GM21390 (cell line): ENCODE results near the gene YAE1.

Experiments
- ATAC-seq: cut with Tn5 transposase; IDR thresholded peaks from one replicate; pipeline ENCODE4 v1.9.1; 2021; ENCODE audit not compliant: unreplicated experiment

Gene YAE1

DNA sequence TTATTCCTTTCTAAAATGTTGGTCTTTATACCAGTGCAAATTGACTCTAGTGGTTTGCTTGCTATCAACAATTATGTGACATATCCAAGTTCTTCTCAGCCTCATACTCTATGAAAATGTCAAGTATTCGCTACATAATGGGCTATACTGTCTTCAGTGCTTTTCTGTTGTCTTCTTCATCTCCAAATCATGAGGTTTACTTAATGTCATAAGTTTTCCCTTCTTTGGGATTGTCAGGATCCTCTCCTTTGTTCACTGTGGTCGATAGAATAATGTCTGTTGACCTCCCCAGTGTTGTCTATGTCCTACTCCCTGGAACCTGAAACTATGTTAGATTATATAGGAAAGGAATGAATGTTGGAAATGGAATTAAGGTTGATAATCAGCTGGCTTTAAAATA is 40.7 kb downstream of the YAE1 start:
- no peak for ATAC-seq

DNA sequence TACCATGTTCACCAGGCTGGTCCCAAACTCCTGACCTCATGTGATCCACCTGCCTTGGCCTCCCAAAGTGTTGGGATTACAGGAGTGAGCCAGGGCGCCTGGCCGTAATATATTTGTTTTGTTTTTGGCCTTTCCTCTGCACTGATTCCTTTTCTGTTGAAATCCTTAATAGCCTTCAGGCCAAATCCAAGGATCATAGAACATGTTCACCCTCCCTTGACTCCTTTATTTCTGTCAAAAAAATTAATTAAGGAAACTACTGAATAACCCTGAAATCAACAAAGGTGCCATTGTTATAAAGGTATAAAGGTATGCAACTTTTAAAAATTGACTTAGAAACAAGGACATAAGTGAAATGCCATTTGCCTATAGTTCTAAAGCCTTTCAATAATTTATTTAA is 41.7 kb downstream of the YAE1 start:
- ATAC-seq: no peak

DNA sequence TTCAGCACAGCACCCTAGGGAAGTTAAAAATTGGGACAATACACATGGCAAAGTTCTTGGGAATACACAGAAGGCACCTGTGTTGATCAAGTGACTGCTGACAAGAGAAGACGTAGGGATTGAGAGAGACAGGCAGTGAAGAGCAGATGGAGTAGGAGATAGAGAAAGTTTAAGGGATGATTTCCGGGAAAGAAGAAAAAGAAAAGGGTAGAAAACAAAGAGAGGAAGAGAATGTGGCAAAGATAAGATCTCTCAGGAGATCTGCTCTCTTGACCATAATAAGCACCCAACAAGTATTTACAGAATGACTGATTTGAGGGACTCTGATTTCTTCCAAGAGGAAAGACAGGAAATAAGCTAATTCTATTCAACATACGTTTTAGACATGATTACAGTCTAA is 42.1 kb downstream of the YAE1 start:
- no peak for ATAC-seq

DNA sequence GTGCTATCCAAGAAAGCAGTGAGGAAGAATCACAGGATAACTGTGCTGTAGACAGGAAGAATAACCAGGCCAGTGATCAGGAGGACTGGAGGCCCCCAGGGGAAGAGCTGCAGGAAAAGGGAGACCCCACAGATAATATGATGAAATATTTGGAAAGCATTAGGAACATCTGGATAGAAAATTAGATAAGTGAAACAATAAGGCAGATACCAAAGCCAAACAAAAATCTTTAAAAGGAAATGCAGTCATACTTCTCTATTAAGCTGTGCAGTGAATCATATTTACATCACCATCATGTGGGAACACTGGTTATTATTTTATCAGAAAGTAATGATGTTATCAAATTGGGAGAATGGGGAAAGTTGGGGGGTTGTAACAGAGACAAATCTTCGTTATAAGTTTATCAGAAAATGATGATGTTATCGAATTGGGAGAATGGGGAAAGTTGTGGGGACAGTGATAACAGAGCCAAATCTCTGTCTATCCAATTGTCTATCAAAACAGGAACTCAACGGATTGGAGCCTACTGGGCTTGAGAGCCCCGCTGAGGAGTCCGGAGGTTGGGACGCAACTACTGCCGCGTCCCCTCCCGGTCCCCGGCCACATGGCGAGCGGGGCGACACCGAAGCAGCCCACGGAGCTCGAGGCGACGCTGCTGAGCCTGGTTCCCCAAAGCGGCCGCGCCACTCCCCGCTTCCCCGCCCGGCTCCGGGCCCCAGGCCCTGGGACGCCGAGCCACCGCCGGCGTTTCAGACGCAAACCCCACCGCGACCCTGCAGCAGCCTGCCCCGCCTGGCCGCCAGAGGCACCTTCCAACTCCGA is 43.1 kb downstream of the YAE1 start:
- no peak for ATAC-seq

DNA sequence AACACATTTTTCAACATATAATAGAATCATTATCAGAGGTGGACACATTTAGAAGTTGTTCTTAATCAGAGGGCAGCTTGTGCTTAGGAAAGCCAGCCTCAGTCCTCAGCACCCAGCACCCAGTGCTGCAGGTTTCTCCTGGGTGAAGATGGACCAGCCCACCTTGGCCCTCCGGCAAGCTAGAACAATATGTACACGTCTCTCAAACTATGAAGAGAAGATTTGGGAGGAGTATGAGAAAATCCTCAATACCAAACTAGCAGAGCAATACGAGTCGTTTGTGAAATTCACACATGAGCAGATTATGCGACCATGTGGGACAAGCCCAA is 43.7 kb downstream of the YAE1 start:
- ATAC-seq: no peak

DNA sequence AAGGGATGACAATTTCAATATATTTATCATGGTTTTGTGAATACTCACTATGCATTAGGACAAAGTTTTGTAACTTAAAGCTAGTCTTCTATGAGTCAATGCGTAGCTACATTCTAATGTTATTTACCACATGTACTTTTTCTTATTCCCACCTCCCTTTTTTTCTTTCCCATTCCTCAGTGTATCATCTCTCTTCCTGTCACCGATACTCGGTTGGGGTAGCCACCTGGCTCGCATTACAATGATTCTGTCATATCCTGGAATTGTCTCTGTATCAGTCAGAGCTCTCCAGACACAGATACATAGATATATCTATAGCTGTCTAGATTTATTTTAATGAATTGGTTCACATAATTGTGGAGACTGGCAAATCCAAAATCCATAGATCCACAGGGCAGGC is 47.4 kb downstream of the YAE1 start:
- no peak for ATAC-seq

DNA sequence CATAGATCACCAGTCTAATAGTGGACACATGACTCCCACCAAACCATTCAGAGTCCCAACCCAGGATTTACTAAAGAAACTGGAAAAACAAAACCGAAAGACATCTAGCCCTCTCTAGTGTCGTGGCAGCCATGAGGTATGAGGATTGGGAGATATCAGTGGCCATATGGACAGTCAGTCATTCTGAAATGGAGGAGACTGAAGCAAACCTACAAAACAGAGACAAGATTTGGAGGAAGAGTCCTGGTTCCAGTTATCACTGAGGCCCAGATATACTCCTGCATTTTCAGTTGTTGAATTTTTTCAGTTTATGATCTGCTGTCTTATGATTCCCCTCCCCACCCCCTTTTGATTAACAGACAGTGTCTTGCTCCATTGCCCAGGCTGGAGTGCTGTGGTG is 48.1 kb downstream of the YAE1 start:
- ATAC-seq: no peak

DNA sequence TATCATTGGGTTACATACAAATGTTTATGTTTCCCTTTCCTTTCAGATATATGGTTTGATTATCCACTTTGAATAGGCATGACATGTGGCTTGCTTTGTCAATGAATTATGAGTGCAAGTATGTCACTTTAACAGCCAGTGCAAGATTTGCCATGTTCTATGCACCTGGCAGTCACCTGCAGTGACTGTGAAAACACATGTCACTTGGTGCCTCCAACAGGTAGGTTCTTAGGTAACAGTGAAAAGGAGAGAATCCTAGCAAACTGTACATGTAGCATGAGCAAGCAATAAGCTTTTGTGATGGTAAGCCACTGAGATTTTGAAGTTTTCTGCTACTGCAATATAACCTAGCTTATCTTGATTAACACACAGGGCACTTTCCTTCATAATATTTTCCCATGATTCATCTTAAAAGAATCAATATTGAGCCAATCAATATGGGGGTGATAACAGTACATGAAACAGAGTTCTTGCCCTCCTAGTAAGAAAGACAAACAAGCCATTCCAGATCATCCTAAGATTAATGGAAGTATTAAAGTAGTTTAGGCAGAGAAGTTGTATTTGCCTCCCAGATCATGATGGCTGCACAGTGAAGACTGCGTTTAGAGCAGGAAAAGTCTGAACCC is 49.3 kb downstream of the YAE1 start:
- no peak for ATAC-seq

DNA sequence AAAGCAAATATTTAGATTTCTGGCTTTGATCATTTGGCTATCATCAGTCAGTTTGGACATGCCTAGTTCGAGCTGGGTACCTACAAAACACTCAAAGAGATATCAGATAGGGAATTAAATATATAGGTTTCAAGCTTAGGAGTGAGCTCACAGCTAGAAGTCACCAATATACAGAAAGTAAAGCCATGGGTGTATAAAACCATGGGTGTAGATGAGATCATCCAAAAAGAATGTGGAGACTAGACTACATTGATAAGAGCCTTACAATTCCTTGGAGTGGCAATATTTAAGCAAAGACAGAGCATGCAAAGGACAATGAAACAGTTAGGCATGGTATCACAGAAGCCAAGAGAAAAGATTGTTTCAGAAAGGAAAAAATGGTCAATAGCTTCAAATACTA is 49.9 kb downstream of the YAE1 start:
- no peak for ATAC-seq

DNA sequence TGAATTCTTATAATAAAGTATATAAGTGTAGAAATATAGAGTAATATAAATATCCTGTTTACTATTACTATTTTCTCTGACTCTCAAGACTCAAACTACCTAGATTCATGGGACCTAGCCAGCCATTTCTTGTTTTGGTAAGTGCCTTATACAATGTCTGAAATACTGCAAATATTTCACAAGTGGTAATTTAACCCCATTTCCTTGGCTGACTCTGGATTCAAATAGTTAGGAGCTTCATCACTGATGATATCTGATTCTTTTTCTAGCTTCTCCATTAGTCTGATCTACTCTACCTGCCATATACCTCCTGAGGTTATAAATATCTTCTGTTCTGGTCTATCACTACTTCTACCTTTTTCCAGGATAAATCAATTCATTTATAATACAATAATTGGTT is 50.8 kb downstream of the YAE1 start:
- ATAC-seq: no peak

DNA sequence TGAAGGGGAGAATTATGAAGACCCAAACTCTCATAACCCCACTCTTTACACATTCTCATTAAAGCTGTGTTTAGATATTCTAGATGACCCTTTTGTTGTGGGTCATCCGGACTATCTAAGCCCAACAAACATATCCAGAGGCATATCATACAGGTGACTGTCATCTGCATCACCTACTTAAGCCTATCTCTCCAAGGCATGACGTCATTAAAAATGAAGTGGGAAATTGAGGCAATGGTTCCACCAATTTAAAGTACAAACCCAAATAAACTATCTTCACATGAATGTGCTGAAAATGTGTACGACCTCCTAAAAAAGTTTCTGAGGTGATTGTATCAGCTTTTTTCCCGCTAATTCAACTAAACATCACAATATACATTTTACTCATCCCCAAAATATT is 52.7 kb downstream of the YAE1 start:
- ATAC-seq: no peak

DNA sequence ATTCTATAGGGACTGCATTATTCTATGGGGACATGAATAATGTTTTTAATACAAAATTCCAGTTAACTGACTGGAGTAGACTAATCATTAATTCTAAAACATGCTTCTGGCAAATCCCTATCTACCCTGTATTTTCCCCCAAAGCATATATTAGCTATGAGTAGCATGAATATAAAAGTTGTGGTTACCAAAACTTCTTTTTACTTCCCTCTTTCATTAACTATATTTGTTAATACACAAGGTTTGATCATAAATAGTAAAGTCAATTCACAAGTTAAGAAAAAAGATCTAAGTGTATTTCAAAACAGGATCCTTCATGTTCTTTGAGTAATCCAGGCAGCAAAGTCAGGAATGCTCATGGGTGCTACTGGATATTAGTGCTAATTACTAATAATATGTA is 54.3 kb downstream of the YAE1 start:
- no peak for ATAC-seq

DNA sequence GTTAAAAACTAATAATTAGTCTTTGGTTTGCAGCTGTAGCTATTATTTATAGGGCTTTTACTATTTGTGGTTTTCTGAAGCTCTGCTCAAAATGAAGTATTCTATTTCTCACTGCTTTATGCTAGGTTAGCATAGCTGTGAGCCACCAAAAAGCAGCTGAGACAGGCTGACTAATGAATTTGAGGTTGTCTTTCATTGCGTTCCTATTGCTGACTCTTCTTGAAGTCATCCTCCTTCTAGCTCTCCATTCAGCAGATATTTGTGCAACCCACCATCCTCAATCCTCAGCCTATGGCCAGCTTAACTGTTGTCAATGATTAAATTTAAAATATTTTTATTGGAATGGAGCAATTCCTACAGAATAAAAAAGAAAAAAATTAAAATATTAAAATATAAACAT is 55.1 kb downstream of the YAE1 start:
- ATAC-seq: no peak

DNA sequence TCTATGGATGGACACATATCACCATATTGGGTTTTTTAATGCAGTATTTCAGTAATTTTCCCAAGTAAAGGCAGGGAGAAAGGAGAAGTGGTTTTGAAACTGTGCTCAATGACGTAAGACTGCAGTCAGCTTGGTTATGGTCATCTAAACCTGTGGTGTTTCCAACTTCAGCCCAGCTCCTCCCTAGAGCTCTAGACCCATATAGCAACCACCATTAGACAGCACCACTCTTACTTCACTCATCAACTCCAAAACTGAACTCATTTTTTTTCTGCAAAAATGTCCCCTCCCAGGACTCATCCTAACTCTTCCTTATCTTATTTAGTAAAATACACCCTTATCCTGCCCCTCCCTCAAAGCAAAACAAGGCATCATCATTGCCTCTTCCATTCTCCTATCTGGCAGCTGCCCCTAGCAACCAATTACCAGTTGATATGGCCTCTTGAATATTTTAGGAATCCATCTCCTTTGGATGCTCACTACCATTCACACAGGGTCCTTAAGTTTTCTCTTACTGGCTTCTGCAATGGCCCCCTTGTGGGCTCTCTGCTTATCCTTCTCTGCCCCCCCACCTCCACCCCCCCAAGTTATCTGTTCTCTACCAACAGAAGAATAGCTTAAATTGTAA is 55.7 kb downstream of the YAE1 start:
- no peak for ATAC-seq
